ENCODE data around the gene NKX2-2.

The NKX2-2 gene

DNA sequence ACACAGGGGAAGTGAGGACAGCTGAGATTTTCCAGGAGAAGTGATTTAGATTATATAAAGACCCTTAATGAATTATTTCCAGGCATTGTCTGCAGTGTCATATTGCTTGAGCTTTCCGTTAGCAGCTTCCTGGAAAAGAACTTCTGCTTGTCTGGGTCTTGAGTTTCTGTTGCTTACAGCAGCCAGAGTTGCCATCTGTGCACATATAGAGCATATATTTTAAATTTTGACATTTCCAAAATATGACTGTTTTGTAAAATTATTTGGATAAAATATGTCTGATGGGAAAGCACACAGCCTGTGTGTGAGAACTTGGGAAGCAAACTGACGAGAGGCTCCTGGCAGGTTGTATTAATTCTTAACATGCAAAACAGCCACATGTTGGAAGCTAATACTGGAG lies 21.0 kb upstream of the NKX2-2 start:
- no peak overlapping the region for H3K4me3 Mint-ChIP-seq
- no peaks in the 10 kb centered on the region for H3K9me3 Mint-ChIP-seq
- peaks cover 47% of the 10 kb centered on the region for H3K27me3 Mint-ChIP-seq
- H3K4me1 Mint-ChIP-seq, result no peaks in the 10 kb centered on the region
- H3K36me3 Mint-ChIP-seq (ENCODE audit: insufficient read depth), result no peaks in the 10 kb centered on the region
- no peak overlapping the region for H3K27ac Mint-ChIP-seq (ENCODE audit: low read depth)
- DNase-seq (ENCODE audit: low spot score in 2 of 2), result no peak
- ATAC-seq (replicated peaks; ENCODE audit: extremely low read depth, poor library complexity, severe bottlenecking), result no peak

DNA sequence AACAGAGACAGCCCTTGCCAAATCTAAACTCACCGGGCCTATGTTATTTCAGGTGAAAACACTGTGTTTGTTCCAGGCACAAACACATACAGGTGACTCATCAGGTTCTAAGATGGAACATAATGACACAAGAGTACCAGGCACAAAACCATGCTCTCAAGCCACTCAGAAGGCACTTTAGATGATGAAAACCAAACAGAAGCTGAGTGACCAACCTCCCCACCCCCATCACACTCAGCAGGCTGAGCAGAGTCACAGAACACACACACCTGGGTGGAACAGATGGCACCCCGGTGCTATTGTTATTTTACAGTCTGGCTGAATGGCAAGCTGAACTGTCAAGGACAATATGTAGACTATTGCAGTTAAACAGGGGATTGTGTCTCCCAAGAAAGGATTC lies 20.6 kb upstream of the NKX2-2 start:
- Mint-ChIP-seq H3K4me1 (no peaks in the 10 kb centered on the region), H3K36me3 (ENCODE audit: insufficient read depth) (no peaks in the 10 kb centered on the region), H3K9me3 (no peaks in the 10 kb centered on the region), H3K27me3 (peaks cover 49% of the 10 kb centered on the region), H3K4me3 (no peak overlapping the region), H3K27ac (ENCODE audit: low read depth) (no peak overlapping the region)
- DNase-seq (ENCODE audit: low spot score in 2 of 2) (no peak), ATAC-seq (replicated peaks; ENCODE audit: extremely low read depth, poor library complexity, severe bottlenecking) (no peak)

DNA sequence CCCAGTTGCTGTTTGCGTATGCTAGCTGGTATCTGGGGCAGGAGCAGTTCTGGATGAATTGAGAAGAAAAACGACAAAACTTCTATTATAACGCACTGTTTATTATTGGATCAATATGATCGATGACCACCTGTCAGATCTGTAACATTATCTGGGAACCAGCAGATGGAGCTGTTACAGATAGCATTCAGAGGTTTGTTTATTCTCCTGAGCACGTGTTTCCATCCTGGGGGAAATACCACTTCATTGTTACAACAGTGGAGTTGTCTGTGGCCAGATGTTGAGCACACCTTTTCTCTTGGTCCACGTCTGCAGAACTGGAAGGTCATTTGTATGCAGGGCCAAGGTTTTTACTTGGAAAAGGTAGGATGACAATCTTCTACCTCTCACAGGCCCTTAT lies 16.0 kb upstream of the NKX2-2 start:
- Mint-ChIP-seq H3K27me3 (peaks cover 70% of the 10 kb centered on the region), H3K27ac (ENCODE audit: low read depth) (no peak overlapping the region), H3K9me3 (no peaks in the 10 kb centered on the region), H3K4me1 (no peaks in the 10 kb centered on the region), H3K4me3 (no peak overlapping the region), H3K36me3 (ENCODE audit: insufficient read depth) (no peaks in the 10 kb centered on the region)
- ATAC-seq (replicated peaks; ENCODE audit: extremely low read depth, poor library complexity, severe bottlenecking), result no peak
- DNase-seq (ENCODE audit: low spot score in 2 of 2), result no peak

DNA sequence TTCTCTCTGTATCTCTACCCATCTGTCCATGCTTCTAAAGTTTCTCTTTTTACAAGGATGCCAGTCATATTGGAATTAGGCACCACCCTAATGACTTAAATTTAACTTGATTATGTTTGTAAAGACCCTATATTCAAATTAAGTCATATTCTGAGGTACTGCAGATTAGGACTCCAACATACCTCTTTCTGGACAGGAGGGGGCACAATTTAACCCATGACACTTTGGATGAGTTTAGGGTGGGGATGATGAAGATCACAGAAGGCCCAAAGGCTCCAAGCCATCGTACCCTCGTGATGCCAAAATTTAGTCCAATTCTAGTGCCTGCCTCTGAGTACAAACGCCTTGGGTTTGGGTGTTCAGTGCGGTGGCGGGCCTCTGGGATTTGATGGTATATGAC lies 15.0 kb upstream of the NKX2-2 start:
- H3K27ac Mint-ChIP-seq (ENCODE audit: low read depth), result no peak overlapping the region
- ATAC-seq (replicated peaks; ENCODE audit: extremely low read depth, poor library complexity, severe bottlenecking) (no peak), DNase-seq (ENCODE audit: low spot score in 2 of 2) (no peak)
- peaks cover 75% of the 10 kb centered on the region for H3K27me3 Mint-ChIP-seq
- no peaks in the 10 kb centered on the region for H3K36me3 Mint-ChIP-seq (ENCODE audit: insufficient read depth)
- H3K4me3 Mint-ChIP-seq, result no peak overlapping the region
- no peaks in the 10 kb centered on the region for H3K9me3 Mint-ChIP-seq
- H3K4me1 Mint-ChIP-seq, result no peaks in the 10 kb centered on the region

DNA sequence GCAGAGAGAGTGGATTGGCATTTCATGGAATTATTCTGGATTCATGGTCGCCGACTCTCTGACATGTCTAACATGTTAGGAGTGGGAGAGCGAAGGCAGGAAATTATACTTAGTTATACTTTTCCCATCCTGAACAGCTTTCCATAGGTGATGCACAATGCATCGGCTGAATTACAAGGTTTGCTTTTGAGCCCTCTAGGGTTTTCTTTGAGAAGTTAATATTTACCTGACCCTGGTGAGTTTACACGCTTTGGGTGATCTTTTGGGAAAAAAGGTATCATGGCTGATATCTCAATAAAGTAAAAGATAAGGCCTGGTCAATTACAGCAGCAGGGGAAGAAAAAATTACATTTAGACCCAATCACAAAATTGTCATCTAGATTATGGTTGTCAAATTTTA lies 14.0 kb upstream of the NKX2-2 start:
- H3K27me3 Mint-ChIP-seq, result peaks cover 75% of the 10 kb centered on the region
- DNase-seq (ENCODE audit: low spot score in 2 of 2) (no peak), ATAC-seq (replicated peaks; ENCODE audit: extremely low read depth, poor library complexity, severe bottlenecking) (no peak)
- H3K36me3 Mint-ChIP-seq (ENCODE audit: insufficient read depth), result peaks cover 3% of the 10 kb centered on the region
- no peaks in the 10 kb centered on the region for H3K9me3 Mint-ChIP-seq
- no peak overlapping the region for H3K27ac Mint-ChIP-seq (ENCODE audit: low read depth)
- peaks cover 5% of the 10 kb centered on the region for H3K4me1 Mint-ChIP-seq
- no peak overlapping the region for H3K4me3 Mint-ChIP-seq

DNA sequence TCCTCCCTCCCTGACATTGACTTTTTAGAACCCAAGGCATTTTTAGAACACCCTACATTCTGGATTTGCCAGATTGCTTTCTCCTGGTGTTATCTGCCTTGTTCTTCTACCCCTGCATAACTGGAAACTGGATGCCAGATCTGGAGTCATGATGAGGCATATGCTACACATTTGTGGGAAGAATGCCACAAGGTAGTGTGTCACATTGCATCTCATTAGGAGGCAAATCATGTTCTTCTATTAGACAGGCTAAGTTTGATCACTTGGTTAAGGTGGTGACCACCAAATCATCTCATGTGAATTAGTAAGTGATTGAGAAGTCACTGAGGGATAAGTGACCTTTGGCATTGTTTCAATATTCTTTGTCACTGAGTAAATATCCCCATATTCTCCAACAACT lies 12.9 kb upstream of the NKX2-2 start:
- Mint-ChIP-seq H3K4me3 (no peak overlapping the region), H3K9me3 (no peaks in the 10 kb centered on the region), H3K27me3 (peaks cover 67% of the 10 kb centered on the region), H3K36me3 (ENCODE audit: insufficient read depth) (peaks cover 5% of the 10 kb centered on the region), H3K4me1 (peaks cover 5% of the 10 kb centered on the region), H3K27ac (ENCODE audit: low read depth) (no peak overlapping the region)
- DNase-seq (ENCODE audit: low spot score in 2 of 2), result no peak
- no peak for ATAC-seq (replicated peaks; ENCODE audit: extremely low read depth, poor library complexity, severe bottlenecking)

DNA sequence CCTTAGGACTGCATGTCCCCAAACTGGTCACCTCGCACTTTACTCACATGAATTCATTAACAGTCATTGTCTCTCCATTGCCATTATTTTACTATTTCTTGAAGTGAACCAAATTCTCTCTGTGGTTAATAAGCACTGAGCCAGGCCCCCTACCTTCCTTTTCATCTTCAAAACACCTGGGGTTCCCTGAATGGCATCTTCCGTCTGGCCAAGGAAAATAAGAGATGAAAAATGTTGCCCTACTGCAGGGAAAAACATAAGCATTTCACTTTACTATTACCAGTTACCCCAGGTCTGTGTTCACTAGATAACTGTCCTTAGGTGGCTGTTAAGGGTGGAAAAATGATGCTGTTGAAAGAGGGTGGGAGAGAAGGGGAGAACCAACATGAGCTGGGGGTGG lies 10.0 kb upstream of the NKX2-2 start:
- Mint-ChIP-seq H3K27ac (ENCODE audit: low read depth) (no peak overlapping the region), H3K4me1 (peaks cover 15% of the 10 kb centered on the region), H3K27me3 (peaks cover 81% of the 10 kb centered on the region), H3K36me3 (ENCODE audit: insufficient read depth) (peaks cover 11% of the 10 kb centered on the region), H3K4me3 (no peak overlapping the region), H3K9me3 (no peaks in the 10 kb centered on the region)
- ATAC-seq (replicated peaks; ENCODE audit: extremely low read depth, poor library complexity, severe bottlenecking) (no peak), DNase-seq (ENCODE audit: low spot score in 2 of 2) (no peak)

DNA sequence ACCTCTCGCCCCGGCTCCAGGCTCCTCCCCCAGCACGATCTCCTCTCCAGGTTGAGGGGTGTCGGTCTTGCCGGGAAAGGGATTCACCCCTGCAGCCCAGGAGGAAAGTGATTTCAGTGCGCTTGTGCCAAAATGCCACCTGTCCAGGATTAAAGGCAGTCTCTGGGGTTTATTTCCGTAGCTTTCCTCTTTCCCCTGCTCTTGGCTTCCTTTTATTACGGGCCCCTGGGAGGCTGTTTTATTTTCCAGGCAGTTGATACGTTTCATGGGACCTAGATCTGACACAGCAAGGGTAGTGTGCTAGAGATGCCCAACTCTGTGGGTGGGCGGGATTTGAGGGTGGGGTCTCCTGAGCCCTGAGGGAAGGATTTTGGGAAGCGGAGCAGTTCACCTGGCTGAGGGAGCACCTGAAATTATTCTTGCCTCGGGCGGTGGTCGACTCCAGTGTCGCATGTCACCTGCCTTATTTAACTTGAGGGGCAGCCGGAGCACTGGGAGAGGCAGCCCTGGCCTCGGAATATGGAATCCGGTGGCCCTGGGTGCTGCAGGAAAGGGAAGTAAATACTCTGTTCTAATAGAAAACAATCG lies 9.5 kb upstream of the NKX2-2 start:
- DNase-seq (ENCODE audit: low spot score in 2 of 2), result no peak
- peaks cover 15% of the 10 kb centered on the region for H3K4me1 Mint-ChIP-seq
- peaks cover 86% of the 10 kb centered on the region for H3K27me3 Mint-ChIP-seq
- no peak for ATAC-seq (replicated peaks; ENCODE audit: extremely low read depth, poor library complexity, severe bottlenecking)
- no peaks in the 10 kb centered on the region for H3K9me3 Mint-ChIP-seq
- no peak overlapping the region for H3K4me3 Mint-ChIP-seq
- peaks cover 11% of the 10 kb centered on the region for H3K36me3 Mint-ChIP-seq (ENCODE audit: insufficient read depth)
- no peak overlapping the region for H3K27ac Mint-ChIP-seq (ENCODE audit: low read depth)

DNA sequence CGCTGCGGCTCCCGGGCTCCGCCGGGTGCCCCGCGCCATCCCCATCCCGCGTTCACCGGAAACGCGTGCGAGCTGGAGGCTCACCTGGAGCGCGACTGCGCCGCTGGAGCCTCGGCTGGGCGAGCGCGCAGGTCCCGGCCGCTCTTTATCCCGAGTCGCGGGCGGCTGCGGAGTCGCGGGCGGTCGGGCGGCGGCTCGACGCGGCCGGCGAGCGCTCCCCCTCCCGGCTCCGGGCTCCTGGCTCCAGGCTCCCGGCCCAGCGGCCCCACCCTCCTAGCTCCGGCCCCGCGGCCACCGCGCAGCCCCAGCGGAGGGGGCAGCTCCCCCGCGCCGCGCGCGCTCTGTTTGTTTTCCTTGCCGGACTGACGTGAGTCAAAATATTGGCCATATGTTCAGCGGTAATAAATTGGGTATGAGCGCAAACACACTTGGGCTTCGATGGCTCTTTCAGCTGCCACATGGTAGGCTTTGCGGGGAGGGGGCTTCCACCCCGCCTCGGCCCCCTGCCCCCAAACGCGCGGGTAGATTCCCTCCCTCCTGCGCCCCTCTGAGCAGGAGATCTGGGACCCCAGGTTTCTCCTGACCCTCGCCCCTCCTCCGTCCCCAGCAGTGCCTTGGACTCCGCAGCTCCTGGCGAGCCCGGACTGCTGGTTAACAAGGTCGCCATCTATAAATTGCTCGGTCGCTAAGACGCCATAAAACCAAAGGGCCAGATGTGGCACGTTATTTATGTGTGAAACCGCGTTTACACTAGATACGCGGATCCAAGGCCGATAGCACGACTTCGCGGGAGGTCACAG lies 8.8 kb upstream of the NKX2-2 start:
- no peak for ATAC-seq (replicated peaks; ENCODE audit: extremely low read depth, poor library complexity, severe bottlenecking)
- no peak for DNase-seq (ENCODE audit: low spot score in 2 of 2)
- H3K4me1 Mint-ChIP-seq, result peaks cover 15% of the 10 kb centered on the region
- H3K27me3 Mint-ChIP-seq, result peaks cover 92% of the 10 kb centered on the region
- no peaks in the 10 kb centered on the region for H3K9me3 Mint-ChIP-seq
- H3K36me3 Mint-ChIP-seq (ENCODE audit: insufficient read depth), result peaks cover 12% of the 10 kb centered on the region
- H3K4me3 Mint-ChIP-seq, result no peak overlapping the region
- no peak overlapping the region for H3K27ac Mint-ChIP-seq (ENCODE audit: low read depth)

DNA sequence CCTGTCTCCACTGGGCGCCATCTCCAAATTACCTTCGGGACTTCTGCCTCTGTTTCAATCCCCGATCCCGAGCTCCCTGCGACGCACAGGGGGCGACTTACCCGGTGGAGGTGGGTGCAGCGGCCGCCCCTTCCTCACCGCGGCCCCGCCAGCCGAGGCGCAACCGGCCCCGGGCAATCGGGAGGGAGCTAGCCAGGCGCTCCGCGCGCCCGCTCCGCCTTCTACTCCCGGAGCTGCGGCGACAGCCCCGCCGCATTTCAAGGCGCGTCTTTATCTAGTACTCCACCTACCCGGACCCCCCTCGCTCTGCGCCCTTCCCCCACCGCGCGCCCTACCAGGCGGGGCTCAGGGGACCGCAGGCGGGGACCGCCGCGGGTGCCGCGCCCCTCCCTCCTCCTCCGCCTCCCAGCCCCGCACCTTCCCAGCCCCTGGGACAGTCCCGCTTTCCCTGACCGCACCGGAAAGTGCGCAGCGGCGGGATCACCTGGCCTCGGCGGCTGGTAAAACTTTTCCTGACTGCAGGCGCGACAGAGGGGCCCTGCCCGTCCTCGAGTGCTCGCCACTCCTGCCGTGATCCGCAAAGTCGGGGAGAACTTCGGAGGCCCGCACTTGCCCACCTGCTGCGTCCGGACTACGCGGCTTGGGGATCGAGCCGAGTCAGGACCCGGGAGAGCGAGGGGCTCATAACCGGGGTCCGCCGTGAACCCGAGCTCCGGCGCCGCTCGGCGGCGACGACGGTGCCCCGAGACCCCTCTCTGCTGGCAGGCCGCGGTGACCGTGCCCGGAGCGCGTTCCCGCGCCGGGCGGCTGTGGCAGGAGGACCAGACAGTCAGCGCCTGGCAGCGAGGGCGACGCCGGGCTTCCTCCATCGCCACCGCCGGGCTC lies 8.0 kb upstream of the NKX2-2 start:
- peaks cover 12% of the 10 kb centered on the region for H3K36me3 Mint-ChIP-seq (ENCODE audit: insufficient read depth)
- H3K27ac Mint-ChIP-seq (ENCODE audit: low read depth), result no peak overlapping the region
- no peaks in the 10 kb centered on the region for H3K9me3 Mint-ChIP-seq
- no peak overlapping the region for H3K4me3 Mint-ChIP-seq
- peaks cover 92% of the 10 kb centered on the region for H3K27me3 Mint-ChIP-seq
- no peak for DNase-seq (ENCODE audit: low spot score in 2 of 2)
- ATAC-seq (replicated peaks; ENCODE audit: extremely low read depth, poor library complexity, severe bottlenecking), result no peak
- H3K4me1 Mint-ChIP-seq, result peaks cover 19% of the 10 kb centered on the region

DNA sequence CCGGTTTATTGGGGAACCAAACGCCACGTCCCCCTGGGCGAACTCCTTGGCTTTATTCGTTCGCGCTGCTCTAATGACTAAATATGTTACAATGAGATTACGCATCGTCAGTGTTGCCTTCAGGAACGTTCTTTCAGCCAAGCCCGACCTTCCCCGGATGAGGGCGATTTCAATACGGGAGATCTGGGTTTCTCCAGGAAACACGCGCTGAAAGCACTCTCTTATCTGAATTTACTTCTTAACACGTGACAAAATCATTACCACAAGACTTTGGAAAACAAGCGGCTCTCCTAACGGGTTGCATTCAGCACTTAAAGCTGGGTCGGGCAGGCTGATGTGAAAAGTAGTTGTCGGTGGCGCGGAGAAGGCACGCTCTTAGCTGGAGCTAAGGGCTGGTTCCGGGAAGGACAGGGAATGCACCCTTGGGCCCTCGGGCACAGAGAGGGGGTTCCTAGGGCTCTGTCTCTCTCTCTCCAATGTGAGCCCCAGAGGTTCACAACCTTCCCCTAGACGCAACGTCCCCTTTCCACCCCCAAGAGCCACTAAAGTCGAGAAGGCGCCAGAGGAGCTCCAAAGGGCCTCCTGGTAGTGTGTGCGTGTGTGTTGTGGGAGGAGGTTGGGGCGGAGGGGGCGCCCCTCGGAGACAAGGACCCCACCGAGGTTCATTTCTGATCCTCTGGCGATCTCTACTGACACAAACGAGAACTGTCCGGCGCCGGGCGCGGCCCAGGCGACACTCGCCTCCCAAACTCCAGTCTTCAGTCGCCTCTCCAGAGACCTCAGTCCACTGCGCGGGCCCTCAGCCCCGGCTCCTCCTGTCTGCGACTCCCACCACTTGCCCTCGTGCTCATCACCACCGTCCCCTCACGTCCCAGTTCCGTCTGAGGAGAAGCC lies 7.1 kb upstream of the NKX2-2 start:
- DNase-seq (ENCODE audit: low spot score in 2 of 2) (no peak), ATAC-seq (replicated peaks; ENCODE audit: extremely low read depth, poor library complexity, severe bottlenecking) (no peak)
- Mint-ChIP-seq H3K27me3 (peaks cover 92% of the 10 kb centered on the region), H3K27ac (ENCODE audit: low read depth) (no peak overlapping the region), H3K4me3 (peak overlapping the region; percentile 32), H3K36me3 (ENCODE audit: insufficient read depth) (peaks cover 14% of the 10 kb centered on the region), H3K9me3 (no peaks in the 10 kb centered on the region), H3K4me1 (peaks cover 24% of the 10 kb centered on the region)

DNA sequence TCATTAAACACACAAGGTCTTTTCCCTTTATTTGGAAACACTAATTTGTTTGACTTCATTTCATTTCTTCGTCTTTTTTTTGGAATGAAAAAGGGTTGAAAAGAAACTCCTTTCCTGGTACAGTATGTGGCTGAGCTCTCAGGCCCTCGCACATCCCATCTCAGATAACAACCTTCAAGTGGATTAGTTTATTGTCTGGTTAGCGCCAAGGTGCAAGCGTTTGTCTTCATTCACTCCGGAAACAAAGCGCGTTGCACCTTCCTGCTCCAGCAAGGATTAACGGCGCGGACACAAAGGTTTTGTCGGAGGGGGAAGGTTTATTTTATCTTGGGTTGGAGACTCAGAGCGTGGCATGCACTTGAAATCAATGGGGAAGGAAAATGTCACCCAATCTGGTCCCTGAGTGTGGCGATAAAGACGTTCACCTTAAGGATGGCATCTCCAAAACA lies 5.3 kb upstream of the NKX2-2 start:
- ATAC-seq (replicated peaks; ENCODE audit: extremely low read depth, poor library complexity, severe bottlenecking) (no peak), DNase-seq (ENCODE audit: low spot score in 2 of 2) (no peak)
- peaks cover 14% of the 10 kb centered on the region for H3K36me3 Mint-ChIP-seq (ENCODE audit: insufficient read depth)
- no peak overlapping the region for H3K4me3 Mint-ChIP-seq
- no peaks in the 10 kb centered on the region for H3K9me3 Mint-ChIP-seq
- no peak overlapping the region for H3K27ac Mint-ChIP-seq (ENCODE audit: low read depth)
- peaks cover 83% of the 10 kb centered on the region for H3K27me3 Mint-ChIP-seq
- H3K4me1 Mint-ChIP-seq, result peaks cover 26% of the 10 kb centered on the region
